GM21360 (cell line): ENCODE measurements around the gene HHIPL1.

Experiments
- ATAC-seq: cut with Tn5 transposase; IDR thresholded peaks from one replicate; pipeline ENCODE4 v1.9.1; 2021; ENCODE audit warnings: mild to moderate bottlenecking, moderate library complexity; ENCODE audit not compliant: unreplicated experiment

HHIPL1 gene

GRCh38 chr14:99673305-99674063 lies 28.6 kb downstream of the HHIPL1 start:
- ATAC-seq = no peak

- ATAC-seq = no peak
Measured at GRCh38 chr14:99674064-99674650, 29.2 kb downstream of the HHIPL1 start.

GRCh38 chr14:99674776-99675381 lies 29.9 kb downstream of the HHIPL1 start:
- no peak for ATAC-seq

- ATAC-seq = no peak
Measured at GRCh38 chr14:99675382-99675835, 30.5 kb downstream of the HHIPL1 start.

- ATAC-seq = no peak
Measured at GRCh38 chr14:99675951-99676350, 31.0 kb downstream of the HHIPL1 start.

- no peak for ATAC-seq
Measured at GRCh38 chr14:99676657-99677056, 31.7 kb downstream of the HHIPL1 start.

GRCh38 chr14:99677231-99678140 lies 32.6 kb downstream of the HHIPL1 start:
- ATAC-seq = no peak

- no peak for ATAC-seq
Measured at GRCh38 chr14:99678198-99678597, 33.3 kb downstream of the HHIPL1 start.

GRCh38 chr14:99679111-99679510 lies 34.2 kb downstream of the HHIPL1 start:
- no peak for ATAC-seq

- no peak for ATAC-seq
Measured at GRCh38 chr14:99679543-99679942, 34.6 kb downstream of the HHIPL1 start.

- ATAC-seq = no peak
Measured at GRCh38 chr14:99679996-99680395, 35.1 kb downstream of the HHIPL1 start.

- no peak for ATAC-seq
Measured at GRCh38 chr14:99681101-99681831, 36.3 kb downstream of the HHIPL1 start.

GRCh38 chr14:99681832-99682148 lies 36.9 kb downstream of the HHIPL1 start:
- ATAC-seq = no peak

GRCh38 chr14:99682809-99683618 lies 38.1 kb downstream of the HHIPL1 start:
- ATAC-seq = peak; percentile 35

- ATAC-seq = peak; percentile 89
Measured at GRCh38 chr14:99683619-99684409, 38.9 kb downstream of the HHIPL1 start, which contains the start of gene CYP46A1. CYP46A1 (plus strand) TSS chr14:99684298; CDS start chr14:99684418, 120 bp downstream.

GRCh38 chr14:99684410-99684934 lies 39.5 kb downstream of the HHIPL1 start:
- ATAC-seq = peak; percentile 28

GRCh38 chr14:99685151-99685591 lies 40.2 kb downstream of the HHIPL1 start:
- ATAC-seq = no peak

- no peak for ATAC-seq
Measured at GRCh38 chr14:99685596-99685995, 40.7 kb downstream of the HHIPL1 start.
